Sigmoid colon (tissue), 4 donors: Measurements from ENCODE around the gene WNT10A.

Experiments used
- CTCF ChIP-seq, 4 experiments: fragments of 450-650 bp in 3 of 4; fragments of 200-600 bp in 1 of 4; IDR thresholded peaks; one replicate each; pipeline ENCODE4 v1.5.1; 2016 to 2019; ENCODE audit warnings: antibody characterized with exemption in 4 of 4, mild to moderate bottlenecking in 3 of 4, moderate library complexity in 2 of 4
- EP300 ChIP-seq, 4 donors: sonication (generic); formaldehyde crosslinking; IDR thresholded peaks; one replicate each; pipeline ENCODE4 v1.6.1; 2017; ENCODE audit warnings: antibody characterized with exemption in 4 of 4
- POLR2A ChIP-seq, 2 donors: fragments of 450-650 bp; IDR thresholded peaks; one replicate each; pipeline ENCODE4 v1.6.1; 2016; ENCODE audit warnings: antibody characterized with exemption in 2 of 2, mild to moderate bottlenecking in 2 of 2, moderate library complexity in 2 of 2
- POLR2AphosphoS5 ChIP-seq, 4 donors: sonication (generic); formaldehyde crosslinking; IDR thresholded peaks; one replicate each; pipeline ENCODE4 v1.6.1; 2017; ENCODE audit warnings: antibody characterized with exemption in 4 of 4

- no peak for TF ChIP-seq EP300 (IDR thresholded peaks at IDR 0.05)
- TF ChIP-seq CTCF (IDR thresholded peaks at IDR 0.05), result no peak
- TF ChIP-seq POLR2A (IDR thresholded peaks at IDR 0.05), result no peak
- TF ChIP-seq POLR2AphosphoS5 (IDR thresholded peaks at IDR 0.05), result no peak
These were observed 6.4 kb downstream of the WNT10A start for GRCh38 chr2:218887079-218887478.
